ENCODE measurements around the gene UNC79.

- no peak for TF ChIP-seq CTCF (IDR thresholded peaks at IDR 0.05)
- no peak for TF ChIP-seq POLR2A (IDR thresholded peaks at IDR 0.05)
- TF ChIP-seq EP300 (IDR thresholded peaks at IDR 0.05), result no peak
Measured at GRCh38 chr14:93748208-93749075, 317.7 kb downstream of the UNC79 start.
